Measurements from ENCODE around the gene ELK3. TPM values are rescaled to one million over a fixed set of nuclear protein-coding genes. Genes with fewer than 3 reads are reported as not detected.
A peak's percentile ranks its signal among the peaks of the same experiment; 100 is the strongest.

ELK3 gene
- total and polyA plus RNA-seq, 9 of the 15 experiments (the other 6 are each of a cell fraction or from before 2014, with no cell fraction given), result 1.5 to 5.5 (median 2.9) TPM

GRCh38 chr12:96303653-96304052, 109.5 kb downstream of the ELK3 start (continued):
- TF ChIP-seq RAD21 (CRISPR knock-in tag; conservative IDR thresholded peaks at IDR 0.05 in 1 of 2, IDR thresholded peaks at IDR 0.05 in 1 of 2) (peak in 1 of 2 experiments; percentile 25; a peak in 3 of 4 replicates), TFAP4 (CRISPR knock-in tag; IDR thresholded peaks at IDR 0.05; ENCODE audit: borderline replicate concordance) (no peak), CHD4 (IDR thresholded peaks at IDR 0.05; ENCODE audit: insufficient read depth, insufficient replicate concordance, low read depth, low read length, poor library complexity, severe bottlenecking) (no peak), ZNF277 (CRISPR knock-in tag; IDR thresholded peaks at IDR 0.05; ENCODE audit: borderline replicate concordance) (no peak), ZNF232 (CRISPR knock-in tag; IDR thresholded peaks at IDR 0.05) (no peak), DEAF1 (CRISPR knock-in tag; IDR thresholded peaks at IDR 0.05) (no peak), CBX3 (IDR thresholded peaks at IDR 0.05; ENCODE audit: borderline replicate concordance in 1 of 2, low read length in 2 of 2) (no peak), HNRNPK (IDR thresholded peaks at IDR 0.05; ENCODE audit: low read depth, low read length, poor library complexity, severe bottlenecking) (no peak), NUFIP1 (IDR thresholded peaks at IDR 0.05; ENCODE audit: partially characterized antibody) (no peak), USF1 (CRISPR knock-in tag; IDR thresholded peaks at IDR 0.05) (no peak), CTCF (IDR thresholded peaks at IDR 0.05 in 2 of 3, conservative IDR thresholded peaks at IDR 0.05 in 1 of 3; ENCODE audit: insufficient read depth in 2 of 3, low read depth in 1 of 3, low read length in 3 of 3) (peak in 1 of 3 experiments; percentile 6; a peak in 1 of 6 replicates), NR0B1 (IDR thresholded peaks at IDR 0.05; ENCODE audit: partially characterized antibody) (no peak), ATF1 (CRISPR knock-in tag; IDR thresholded peaks at IDR 0.05) (no peak), ATF1 (tag; IDR thresholded peaks at IDR 0.05) (no peak)
